ENCODE data around the gene RLF. TPM values are rescaled to one million over a fixed set of nuclear protein-coding genes. Genes with fewer than 3 reads are reported as not detected.
A peak's percentile ranks its signal among the peaks of the same experiment; 100 is the strongest.

RLF gene, protein sequence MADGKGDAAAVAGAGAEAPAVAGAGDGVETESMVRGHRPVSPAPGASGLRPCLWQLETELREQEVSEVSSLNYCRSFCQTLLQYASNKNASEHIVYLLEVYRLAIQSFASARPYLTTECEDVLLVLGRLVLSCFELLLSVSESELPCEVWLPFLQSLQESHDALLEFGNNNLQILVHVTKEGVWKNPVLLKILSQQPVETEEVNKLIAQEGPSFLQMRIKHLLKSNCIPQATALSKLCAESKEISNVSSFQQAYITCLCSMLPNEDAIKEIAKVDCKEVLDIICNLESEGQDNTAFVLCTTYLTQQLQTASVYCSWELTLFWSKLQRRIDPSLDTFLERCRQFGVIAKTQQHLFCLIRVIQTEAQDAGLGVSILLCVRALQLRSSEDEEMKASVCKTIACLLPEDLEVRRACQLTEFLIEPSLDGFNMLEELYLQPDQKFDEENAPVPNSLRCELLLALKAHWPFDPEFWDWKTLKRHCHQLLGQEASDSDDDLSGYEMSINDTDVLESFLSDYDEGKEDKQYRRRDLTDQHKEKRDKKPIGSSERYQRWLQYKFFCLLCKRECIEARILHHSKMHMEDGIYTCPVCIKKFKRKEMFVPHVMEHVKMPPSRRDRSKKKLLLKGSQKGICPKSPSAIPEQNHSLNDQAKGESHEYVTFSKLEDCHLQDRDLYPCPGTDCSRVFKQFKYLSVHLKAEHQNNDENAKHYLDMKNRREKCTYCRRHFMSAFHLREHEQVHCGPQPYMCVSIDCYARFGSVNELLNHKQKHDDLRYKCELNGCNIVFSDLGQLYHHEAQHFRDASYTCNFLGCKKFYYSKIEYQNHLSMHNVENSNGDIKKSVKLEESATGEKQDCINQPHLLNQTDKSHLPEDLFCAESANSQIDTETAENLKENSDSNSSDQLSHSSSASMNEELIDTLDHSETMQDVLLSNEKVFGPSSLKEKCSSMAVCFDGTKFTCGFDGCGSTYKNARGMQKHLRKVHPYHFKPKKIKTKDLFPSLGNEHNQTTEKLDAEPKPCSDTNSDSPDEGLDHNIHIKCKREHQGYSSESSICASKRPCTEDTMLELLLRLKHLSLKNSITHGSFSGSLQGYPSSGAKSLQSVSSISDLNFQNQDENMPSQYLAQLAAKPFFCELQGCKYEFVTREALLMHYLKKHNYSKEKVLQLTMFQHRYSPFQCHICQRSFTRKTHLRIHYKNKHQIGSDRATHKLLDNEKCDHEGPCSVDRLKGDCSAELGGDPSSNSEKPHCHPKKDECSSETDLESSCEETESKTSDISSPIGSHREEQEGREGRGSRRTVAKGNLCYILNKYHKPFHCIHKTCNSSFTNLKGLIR (N-terminal part only)
- total RNA-seq: 10 to 100 TPM; 42.7 to 44.8 TPM
- 9.3 TPM for polyA plus RNA-seq (2013, experiment 1 of 2)
- polyA plus RNA-seq (2013, experiment 2 of 2): 16.6 TPM
- total RNA-seq: 55.6 to 371 (median 112) reads per million in 172 experiments

DNA sequence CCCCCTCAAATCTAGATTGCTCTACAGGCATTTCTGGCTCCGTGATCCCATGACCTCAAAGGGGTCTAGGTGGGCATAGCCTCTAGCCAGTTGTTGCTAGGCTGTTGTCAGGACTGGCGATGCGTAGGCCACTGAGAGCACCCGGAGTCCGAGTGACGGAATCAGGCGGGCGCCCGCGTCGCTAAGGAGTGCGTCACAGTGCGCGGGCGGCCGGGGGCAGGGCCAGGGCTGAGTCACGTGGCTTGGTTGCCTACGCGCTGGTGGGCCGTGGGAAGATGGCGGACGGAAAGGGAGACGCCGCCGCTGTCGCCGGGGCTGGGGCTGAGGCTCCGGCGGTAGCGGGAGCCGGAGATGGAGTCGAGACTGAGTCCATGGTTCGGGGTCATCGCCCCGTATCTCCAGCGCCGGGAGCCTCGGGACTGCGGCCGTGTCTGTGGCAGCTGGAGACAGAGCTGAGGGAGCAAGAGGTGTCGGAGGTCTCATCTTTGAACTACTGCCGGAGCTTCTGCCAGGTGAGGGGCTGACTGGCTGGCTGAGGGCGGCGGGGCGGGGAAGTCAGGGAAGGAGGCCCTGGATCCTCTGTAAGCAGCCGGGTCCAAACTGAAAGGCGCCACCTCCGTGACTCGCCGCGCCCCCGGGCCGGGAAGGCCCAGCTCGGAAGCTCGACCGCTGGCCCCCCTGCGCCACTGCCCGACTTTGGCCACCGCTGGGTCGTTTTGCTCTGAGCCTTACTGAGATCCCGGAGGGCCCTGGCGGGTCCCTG, at the start of gene RLF:
Gene RLF, plus strand, starts transcription at position 263 of the 763 bp plus-strand sequence. Its CDS starts 13 bp downstream, at position 276.
- DNase-seq: peak; percentile 88 to 98 (median 93)
- TF ChIP-seq, protein P1, sequence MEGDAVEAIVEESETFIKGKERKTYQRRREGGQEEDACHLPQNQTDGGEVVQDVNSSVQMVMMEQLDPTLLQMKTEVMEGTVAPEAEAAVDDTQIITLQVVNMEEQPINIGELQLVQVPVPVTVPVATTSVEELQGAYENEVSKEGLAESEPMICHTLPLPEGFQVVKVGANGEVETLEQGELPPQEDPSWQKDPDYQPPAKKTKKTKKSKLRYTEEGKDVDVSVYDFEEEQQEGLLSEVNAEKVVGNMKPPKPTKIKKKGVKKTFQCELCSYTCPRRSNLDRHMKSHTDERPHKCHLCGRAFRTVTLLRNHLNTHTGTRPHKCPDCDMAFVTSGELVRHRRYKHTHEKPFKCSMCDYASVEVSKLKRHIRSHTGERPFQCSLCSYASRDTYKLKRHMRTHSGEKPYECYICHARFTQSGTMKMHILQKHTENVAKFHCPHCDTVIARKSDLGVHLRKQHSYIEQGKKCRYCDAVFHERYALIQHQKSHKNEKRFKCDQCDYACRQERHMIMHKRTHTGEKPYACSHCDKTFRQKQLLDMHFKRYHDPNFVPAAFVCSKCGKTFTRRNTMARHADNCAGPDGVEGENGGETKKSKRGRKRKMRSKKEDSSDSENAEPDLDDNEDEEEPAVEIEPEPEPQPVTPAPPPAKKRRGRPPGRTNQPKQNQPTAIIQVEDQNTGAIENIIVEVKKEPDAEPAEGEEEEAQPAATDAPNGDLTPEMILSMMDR (IDR thresholded peaks at IDR 0.05): no peak
- ChIA-PET POLR2A (interaction anchor here (0.6 to 2.0 kb wide), 13 partner anchors 9 to 530 kb away, joined by 3 to 11 read pairs (median 4); partner anchors contain the start of genes EXO5, NFYC, PPT1 and SMAP2), CTCF (interaction anchor here (1.5 to 2.4 kb wide), 2 partner anchors 8 to 36 kb away, joined by 3 to 19 read pairs; no protein-coding TSS in a partner anchor)
- Histone ChIP-seq H3K27me3 (ENCODE audit: control insufficient read depth in 1 of 2, insufficient read depth in 2 of 2, low read length in 2 of 2) (no peaks in the 10 kb centered on the region), H3K9me3 (ENCODE audit: control insufficient read depth in 1 of 2, insufficient read depth in 1 of 2, low read length in 2 of 2) (no peaks in the 10 kb centered on the region), H3K36me3 (ENCODE audit: insufficient read depth, low read length) (no peaks in the 10 kb centered on the region), H3K4me3 (ENCODE audit: low read length) (peak within 1 kb of the TSS; percentile 98), H3K4me1 (ENCODE audit: insufficient read depth, low read length) (peaks cover 19% of the 10 kb centered on the region), H3K27ac (ENCODE audit: low read depth in 1 of 2, low read length in 2 of 2) (peak within 1 kb of the TSS; percentile 87 to 99)
- H3K9me3 Mint-ChIP-seq: no peaks in the 10 kb centered on the region
- peak; percentile 93 for ATAC-seq (ENCODE audit: poor library complexity)
- no peak within 1 kb of the TSS for H3K4me3 Mint-ChIP-seq
- intact Hi-C loops (cut with DNase I, micrococcal nuclease): loop anchor here (1.0 to 5.0 kb wide), 6 partner anchors 95 to 279 kb away; partner anchors contain the start of genes CAP1 (in 1 of the 2), COL9A2 (in 1 of the 2), TRIT1 (in 1 of the 2) and ZMPSTE24 (in 1 of the 2)
- H3K4me1 Mint-ChIP-seq (ENCODE audit: low read depth): peaks cover 8% of the 10 kb centered on the region
- H3K27ac Mint-ChIP-seq: no peak within 1 kb of the TSS
- no peaks in the 10 kb centered on the region for H3K27me3 Mint-ChIP-seq
- peaks cover 5% of the 10 kb centered on the region for H3K36me3 Mint-ChIP-seq (ENCODE audit: low read depth)

DNA sequence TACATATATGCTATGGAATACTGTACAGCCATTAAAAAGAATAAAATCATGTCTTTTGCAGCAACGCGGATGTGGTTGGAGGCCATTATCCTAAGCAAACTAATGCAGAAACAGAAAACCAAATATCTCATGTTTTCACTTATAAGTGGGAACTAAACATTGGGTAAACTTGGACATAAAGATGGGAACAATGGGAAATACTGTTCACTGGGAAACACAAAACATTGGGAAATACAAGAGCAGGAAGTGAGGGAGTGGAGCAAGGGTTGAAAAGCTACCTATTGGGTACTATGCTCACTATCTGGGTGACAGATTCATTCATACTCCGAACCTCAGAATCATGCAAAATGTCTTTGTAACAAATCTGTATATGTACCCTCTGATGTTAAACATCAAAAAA, 46.8 kb upstream of the RLF start:
- H3K9me3 ChIP-seq (ENCODE audit: control insufficient read depth in 1 of 2, insufficient read depth in 1 of 2, low read length in 2 of 2): peaks cover 16 to 19% of the 10 kb centered on the region in 2 experiments
- Mint-ChIP-seq H3K4me3 (no peak overlapping the region), H3K9me3 (peaks cover 8% of the 10 kb centered on the region), H3K4me1 (ENCODE audit: low read depth) (no peaks in the 10 kb centered on the region), H3K27me3 (peaks cover 39% of the 10 kb centered on the region), H3K27ac (no peak overlapping the region), H3K36me3 (ENCODE audit: low read depth) (peaks cover 5% of the 10 kb centered on the region)
- no peak for DNase-seq
- intact Hi-C loops (cut with DNase I, micrococcal nuclease): no loop called here
- no peaks in the 10 kb centered on the region for H3K36me3 ChIP-seq (ENCODE audit: insufficient read depth, low read length)
- no peaks in the 10 kb centered on the region for H3K4me1 ChIP-seq (ENCODE audit: insufficient read depth, low read length)
- no peak overlapping the region for H3K27ac ChIP-seq (ENCODE audit: low read depth in 1 of 2, low read length in 2 of 2)
- ATAC-seq (ENCODE audit: poor library complexity): no peak
- CTCF ChIA-PET: no interaction called here
- H3K4me3 ChIP-seq (ENCODE audit: low read length): no peak overlapping the region
- POLR2A ChIA-PET: no interaction called here
- H3K27me3 ChIP-seq (ENCODE audit: control insufficient read depth in 1 of 2, insufficient read depth in 2 of 2, low read length in 2 of 2): peaks cover 0 to 6% of the 10 kb centered on the region in 2 experiments
- TF ChIP-seq, protein P1 (IDR thresholded peaks at IDR 0.05): no peak

All from CD4-positive, alpha-beta T cell (primary cell).